RPMI8226 (cell line): ENCODE measurements around the gene NR2F1.
A peak's percentile ranks its signal among the peaks of the same experiment; 100 is the strongest.

Experiments used
- DNase-seq: peaks from one replicate; pipeline ENCODE4 v3.0.0-alpha.2; 2015

NR2F1 gene

GRCh38 chr5:93577854-93578812 lies 4.9 kb upstream of the NR2F1 start:
- no peak for DNase-seq

GRCh38 chr5:93578813-93579691 lies 4.0 kb upstream of the NR2F1 start:
- no peak for DNase-seq

GRCh38 chr5:93579692-93580062 lies 3.3 kb upstream of the NR2F1 start:
- no peak for DNase-seq

GRCh38 chr5:93580063-93580926 lies 2.7 kb upstream of the NR2F1 start:
- DNase-seq, result no peak

- no peak for DNase-seq
Measured at GRCh38 chr5:93580927-93581445, 2.0 kb upstream of the NR2F1 start, which contains the start of gene NR2F1-AS1. TSS of gene NR2F1-AS1 (minus strand) at chr5:93581219.

- DNase-seq, result no peak
Measured at GRCh38 chr5:93582167-93582462, 907 bp upstream of the NR2F1 start.

- DNase-seq, result no peak
Measured at GRCh38 chr5:93583439-93583767, 381 bp downstream of the NR2F1 start.

GRCh38 chr5:93583768-93584595 lies 960 bp downstream of the NR2F1 start:
- DNase-seq, result peak; percentile 58

GRCh38 chr5:93584596-93585040 lies 1.6 kb downstream of the NR2F1 start:
- no peak for DNase-seq

- DNase-seq, result no peak
Measured at GRCh38 chr5:93585041-93585766, 2.2 kb downstream of the NR2F1 start.

- no peak for DNase-seq
Measured at GRCh38 chr5:93585767-93586385, 2.9 kb downstream of the NR2F1 start.

- no peak for DNase-seq
Measured at GRCh38 chr5:93586736-93587596, 3.9 kb downstream of the NR2F1 start.

- DNase-seq, result no peak
Measured at GRCh38 chr5:93587597-93588351, 4.8 kb downstream of the NR2F1 start.

- no peak for DNase-seq
Measured at GRCh38 chr5:93588352-93589151, 5.5 kb downstream of the NR2F1 start.

GRCh38 chr5:93589152-93589828 lies 6.3 kb downstream of the NR2F1 start:
- no peak for DNase-seq

GRCh38 chr5:93589829-93590215 lies 6.8 kb downstream of the NR2F1 start:
- DNase-seq, result no peak

GRCh38 chr5:93590493-93590892 lies 7.5 kb downstream of the NR2F1 start:
- DNase-seq, result no peak
